ENCODE measurements around the gene IMMP2L. TPM values are rescaled to one million over a fixed set of nuclear protein-coding genes. Genes with fewer than 3 reads are reported as not detected.

IMMP2L gene
- total and polyA plus RNA-seq, 4 donors = 7.3 to 21.1 (median 12.4) TPM

GRCh38 chr7:110911632-110912031 lies 650.7 kb downstream of the IMMP2L start:
- no peak overlapping the region for H3K4me3 ChIP-seq (ENCODE audit: low read depth in 1 of 3, low read length in 3 of 3)
- peaks cover 0 to 3% (median under 1%) of the 10 kb centered on the region in 4 donors for H3K4me1 ChIP-seq (ENCODE audit: control insufficient read depth in 4 of 4, insufficient read depth in 4 of 4, low read length in 3 of 4)
- 84% methylated on average over 2 of the region's 2 CpGs for WGBS
- TF ChIP-seq EGR1 (IDR thresholded peaks at IDR 0.05; ENCODE audit: low read depth in 2 of 2) (no peak), FOXA2 (IDR thresholded peaks at IDR 0.05) (no peak), FOXA1 (IDR thresholded peaks at IDR 0.05) (no peak), MAX (IDR thresholded peaks at IDR 0.05) (no peak), REST (IDR thresholded peaks at IDR 0.05) (no peak), RXRA (IDR thresholded peaks at IDR 0.05) (no peak), HNF4G (IDR thresholded peaks at IDR 0.05) (no peak), GABPA (IDR thresholded peaks at IDR 0.05 in 1 of 2, conservative IDR thresholded peaks at IDR 0.05 in 1 of 2) (no peak), RAD21 (IDR thresholded peaks at IDR 0.05) (no peak), NR2F2 (IDR thresholded peaks at IDR 0.05) (no peak), YY1 (IDR thresholded peaks at IDR 0.05) (no peak)
- H3K9me3 ChIP-seq (ENCODE audit: control insufficient read depth in 4 of 4, low read length in 3 of 4) = no peaks in the 10 kb centered on the region
- no peaks in the 10 kb centered on the region for H3K36me3 ChIP-seq (ENCODE audit: control insufficient read depth in 4 of 4, insufficient read depth in 3 of 4, low read depth in 1 of 4, low read length in 3 of 4)
- DNase-seq (ENCODE audit: low spot score) = no peak
- H3K9ac ChIP-seq (ENCODE audit: low read depth in 1 of 2, low read length in 2 of 2) = no peak overlapping the region
- no peak overlapping the region for H3K27ac ChIP-seq (ENCODE audit: low read depth in 1 of 2, low read length in 2 of 2)
- H3K27me3 ChIP-seq (ENCODE audit: control insufficient read depth in 4 of 4, insufficient read depth in 4 of 4, low read length in 3 of 4) = no peaks in the 10 kb centered on the region

DNA sequence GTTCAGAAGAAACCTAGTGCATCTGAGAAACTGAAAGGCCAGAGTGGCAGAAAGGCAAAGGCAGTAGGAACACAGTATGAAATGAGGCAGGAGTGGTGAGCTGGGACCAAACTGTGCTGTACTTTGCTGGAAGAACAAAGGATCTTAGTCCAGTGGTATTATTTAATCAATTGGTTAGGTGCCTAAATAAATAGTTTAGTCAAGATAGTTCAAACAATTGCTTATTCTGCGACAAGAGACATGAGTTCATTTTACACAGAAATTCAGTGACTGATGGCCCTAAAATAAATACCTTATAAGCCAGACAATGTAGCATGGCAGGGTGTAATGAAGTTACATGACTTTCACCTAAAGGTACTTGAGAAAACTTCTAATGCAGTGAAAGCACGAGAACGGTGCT lies 653.2 kb downstream of the IMMP2L start:
- no peak for DNase-seq (ENCODE audit: low spot score)

More for the DNA sequence above, 653.2 kb downstream of the IMMP2L start:
- Histone ChIP-seq H3K36me3 (ENCODE audit: control insufficient read depth in 4 of 4, insufficient read depth in 3 of 4, low read depth in 1 of 4, low read length in 3 of 4) (no peaks in the 10 kb centered on the region), H3K4me3 (ENCODE audit: low read depth in 1 of 3, low read length in 3 of 3) (no peak overlapping the region), H3K9me3 (ENCODE audit: control insufficient read depth in 4 of 4, low read length in 3 of 4) (no peaks in the 10 kb centered on the region), H3K27ac (ENCODE audit: low read depth in 1 of 2, low read length in 2 of 2) (no peak overlapping the region), H3K27me3 (ENCODE audit: control insufficient read depth in 4 of 4, insufficient read depth in 4 of 4, low read length in 3 of 4) (no peaks in the 10 kb centered on the region), H3K4me1 (ENCODE audit: control insufficient read depth in 4 of 4, insufficient read depth in 4 of 4, low read length in 3 of 4) (peaks cover 0 to 3% (median under 1%) of the 10 kb centered on the region in 4 donors), H3K9ac (ENCODE audit: low read depth in 1 of 2, low read length in 2 of 2) (no peak overlapping the region)
- WGBS = 54% methylated on average over 3 of the region's 3 CpGs
- peak; percentile 17 to 57 for TF ChIP-seq HNF4A (conservative IDR thresholded peaks at IDR 0.05)
- no peak for TF ChIP-seq FOXA1 (IDR thresholded peaks at IDR 0.05)
- no peak for TF ChIP-seq YY1 (IDR thresholded peaks at IDR 0.05)
- TF ChIP-seq EGR1 (IDR thresholded peaks at IDR 0.05; ENCODE audit: low read depth in 2 of 2) = no peak
- TF ChIP-seq NR2F2 (IDR thresholded peaks at IDR 0.05) = no peak
- no peak for TF ChIP-seq FOXA2 (IDR thresholded peaks at IDR 0.05)
- no peak for TF ChIP-seq TAF1 (conservative IDR thresholded peaks at IDR 0.05)
- peak in 1 of 2 donors; percentile 26 for TF ChIP-seq RAD21 (IDR thresholded peaks at IDR 0.05)
- no peak for TF ChIP-seq HNF4G (IDR thresholded peaks at IDR 0.05)
- peak in 1 of 2 donors; percentile 33 for TF ChIP-seq RXRA (IDR thresholded peaks at IDR 0.05)
- no peak for TF ChIP-seq CTCF (IDR thresholded peaks at IDR 0.05; ENCODE audit: low read depth, low read length, missing input control)
- no peak for TF ChIP-seq REST (IDR thresholded peaks at IDR 0.05)
- TF ChIP-seq MAX (IDR thresholded peaks at IDR 0.05) = no peak
- TF ChIP-seq JUND (IDR thresholded peaks at IDR 0.05) = no peak
- TF ChIP-seq SP1 (IDR thresholded peaks at IDR 0.05) = no peak
- no peak for TF ChIP-seq GABPA (IDR thresholded peaks at IDR 0.05 in 1 of 2, conservative IDR thresholded peaks at IDR 0.05 in 1 of 2)

Measured in liver (tissue), 9 donors.